Fibroblast of pulmonary artery (primary cell): ENCODE results near the gene GRK3.
"Not testable (repeated sequence)": the region's sequence is repeated elsewhere in the genome, so short reads cannot be mapped to it uniquely, and the experiment has no call there.

ENCODE experiments used
- DNase-seq: peaks from one replicate; pipeline ENCODE4 v3.0.0-alpha.2; 2010; ENCODE audit warnings: low read depth
- H3K4me3 ChIP-seq: replicated peaks from 2 replicates; pipeline ENCODE4 v1.5.1; 2011; ENCODE audit warnings: low read depth, mild to moderate bottlenecking, control low read depth, low read length, moderate library complexity
- CTCF ChIP-seq: IDR thresholded peaks from 2 replicates; pipeline ENCODE4 v1.5.1; 2011; ENCODE audit warnings: mild to moderate bottlenecking, control low read depth, low read length, inconsistent platforms; ENCODE audit errors: missing control alignments

Gene GRK3

DNA sequence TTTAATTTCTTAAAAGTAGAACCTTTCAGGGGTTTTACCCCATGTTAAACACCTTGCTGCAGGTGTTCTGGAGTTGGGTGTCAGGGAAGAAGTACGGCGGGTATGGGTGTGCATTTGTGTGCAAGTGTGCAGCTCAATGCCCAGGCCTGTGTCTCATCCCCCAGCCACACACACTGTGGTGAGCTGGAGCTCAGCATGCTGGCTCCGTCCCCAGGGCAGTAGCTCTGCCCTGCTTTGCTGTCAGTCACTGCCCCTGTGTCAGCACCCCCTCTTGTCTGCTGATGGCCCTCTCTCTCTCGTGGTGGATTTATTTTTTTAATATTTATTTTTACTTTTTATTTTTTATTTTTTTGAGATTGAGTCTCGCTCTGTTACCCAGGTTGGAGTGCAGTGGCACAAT, 141.7 kb downstream of the GRK3 start:
- no peak for DNase-seq
- H3K4me3 ChIP-seq = no peak overlapping the region
- TF ChIP-seq CTCF = no peak

GRCh38 chr22:25708430-25708829, 144.0 kb downstream of the GRK3 start:
- H3K4me3 ChIP-seq, DNase-seq: not testable (repeated sequence)

DNA sequence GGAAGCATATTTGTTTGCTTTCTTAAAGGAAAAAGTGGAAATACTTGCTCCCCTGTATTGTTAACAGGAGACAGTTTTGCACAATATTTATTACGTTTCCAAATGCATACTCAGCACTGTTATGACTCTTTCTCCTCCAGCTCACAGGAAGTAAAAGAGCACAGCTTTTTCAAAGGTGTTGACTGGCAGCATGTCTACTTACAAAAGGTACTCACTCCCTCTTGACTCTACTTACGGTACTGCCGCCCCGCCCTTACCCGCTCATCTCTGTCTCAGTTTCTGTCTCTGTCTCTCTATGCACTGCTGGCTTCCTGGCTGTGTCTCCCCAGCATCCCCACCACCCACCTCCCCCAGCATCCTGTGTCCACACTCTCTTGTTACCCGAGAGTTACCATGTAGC, 145.3 kb downstream of the GRK3 start:
- no peak overlapping the region for H3K4me3 ChIP-seq
- DNase-seq = no peak
- no peak for TF ChIP-seq CTCF

DNA sequence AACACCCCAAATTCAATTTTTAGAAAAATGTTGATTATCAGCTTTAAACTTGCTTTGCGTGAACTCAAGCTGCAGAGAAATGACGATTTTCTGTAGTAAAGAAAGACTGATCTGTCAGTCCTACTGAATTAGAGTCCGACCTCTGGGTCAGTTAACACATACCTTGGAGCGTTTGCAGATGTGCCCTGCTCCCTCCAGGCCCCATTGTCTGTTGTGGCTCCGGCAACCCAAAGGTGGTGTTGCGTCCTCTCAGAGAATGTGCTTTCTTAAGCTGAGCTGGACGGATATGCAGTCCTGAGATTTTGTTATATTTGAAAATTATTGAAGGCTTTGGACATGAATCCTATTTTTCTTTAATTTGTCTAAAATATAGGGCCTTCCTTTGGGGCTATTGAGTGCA, 146.0 kb downstream of the GRK3 start:
- no peak for DNase-seq
- TF ChIP-seq CTCF = no peak
- no peak overlapping the region for H3K4me3 ChIP-seq

DNA sequence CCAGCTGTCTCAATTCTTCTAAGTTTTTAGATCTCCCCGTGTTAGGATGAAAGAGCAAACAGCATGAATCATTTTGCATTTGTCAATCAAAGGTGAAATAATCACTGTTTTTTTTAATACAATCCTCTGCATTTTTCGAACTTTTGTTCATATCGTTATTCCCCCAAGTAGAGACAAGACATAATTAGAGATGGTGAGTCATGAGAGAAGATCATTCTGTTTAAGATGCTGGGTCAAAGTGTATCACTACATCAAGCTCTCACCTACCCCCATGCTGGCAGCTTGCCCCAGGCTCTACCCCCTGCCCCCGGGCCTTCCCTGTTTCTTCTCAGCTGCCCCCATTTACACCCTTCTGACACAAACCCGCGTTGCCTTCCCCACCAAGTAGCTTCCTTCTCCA, 147.0 kb downstream of the GRK3 start:
- DNase-seq = no peak
- TF ChIP-seq CTCF = no peak
- H3K4me3 ChIP-seq = no peak overlapping the region

DNA sequence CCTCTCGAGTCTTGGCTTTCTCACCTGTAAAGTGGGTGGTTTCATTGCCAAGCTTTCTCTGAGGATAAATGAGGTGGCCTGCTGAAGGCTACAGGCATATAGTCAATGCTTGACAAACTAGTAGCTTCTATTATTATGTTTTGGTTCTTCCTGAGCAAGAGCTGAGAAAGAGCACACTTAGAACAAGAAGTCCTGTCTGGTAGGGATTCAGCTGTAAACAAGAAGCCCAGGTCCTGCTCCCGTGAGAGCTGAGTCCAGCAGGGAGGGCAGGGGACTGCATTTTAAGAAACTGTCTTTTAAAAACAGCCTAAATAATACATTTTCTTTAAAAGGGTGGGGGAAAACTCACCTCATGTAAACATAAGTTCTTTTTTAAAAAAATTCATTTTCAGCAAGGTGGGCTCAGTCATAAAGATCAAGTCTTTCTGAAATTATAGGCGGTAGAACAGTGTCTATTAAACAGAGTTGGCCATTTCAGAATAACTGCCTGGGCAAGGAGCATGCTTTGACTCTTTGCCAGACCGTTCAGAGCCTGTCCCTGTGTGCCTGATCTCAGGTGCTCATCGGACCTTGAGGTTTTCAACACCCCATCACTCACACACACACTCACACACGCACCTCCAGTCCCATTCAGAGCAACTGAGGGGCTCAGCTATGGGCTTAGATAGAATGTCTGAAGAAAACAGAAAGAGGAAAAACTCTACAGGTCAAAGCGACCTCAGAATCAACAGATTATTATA, 148.4 kb downstream of the GRK3 start:
- TF ChIP-seq CTCF = no peak
- no peak overlapping the region for H3K4me3 ChIP-seq

GRCh38 chr22:25714070-25714469, 149.6 kb downstream of the GRK3 start:
- DNase-seq = no peak
- H3K4me3 ChIP-seq = no peak overlapping the region
- no peak for TF ChIP-seq CTCF

More for the DNA sequence above, 148.4 kb downstream of the GRK3 start:
- DNase-seq = no peak
